Muscle of back (tissue), 11 donors: Measurements from ENCODE around the gene EIF6. TPM values are rescaled to one million over a fixed set of nuclear protein-coding genes. Genes with fewer than 3 reads are reported as not detected.
A peak's percentile ranks its signal among the peaks of the same experiment; 100 is the strongest.

Experiments
- DNase-seq, 3 donors: peaks; one replicate each; pipeline versions ENCODE4 v3.0.0 to v3.0.0-alpha.2; 2013
- polyA plus RNA-seq, 10 donors: library from polyadenylated mRNA; unstranded; fragments of 120-200 nt; gene quantifications; one replicate each; pipeline ENCODE4 v1.2.1, GENCODE V29; 2013; ENCODE audit not compliant: insufficient read length in 10 of 10

The EIF6 gene
- polyA plus RNA-seq, 10 donors: 50.4 to 100 (median 69.3) TPM

- no peak for DNase-seq
Observed at GRCh38 chr20:35281506-35282101, 3.0 kb downstream of the EIF6 start.

GRCh38 chr20:35280523-35280922, 4.0 kb downstream of the EIF6 start:
- no peak for DNase-seq

GRCh38 chr20:35279533-35280174, 4.9 kb downstream of the EIF6 start:
- no peak for DNase-seq

GRCh38 chr20:35279040-35279439, 5.5 kb downstream of the EIF6 start:
- no peak for DNase-seq

- DNase-seq: peak; percentile 86 to 95 (median 89)
Observed at GRCh38 chr20:35277531-35278395, 6.8 kb downstream of the EIF6 start, which contains the start of gene MMP24OS. MMP24OS (minus strand) TSS chr20:35278122; CDS start chr20:35277929, 193 bp downstream.

GRCh38 chr20:35277127-35277526, 7.4 kb downstream of the EIF6 start:
- no peak for DNase-seq

GRCh38 chr20:35276408-35276807, 8.2 kb downstream of the EIF6 start:
- DNase-seq: no peak

GRCh38 chr20:35275741-35276251, 8.8 kb downstream of the EIF6 start:
- no peak for DNase-seq

GRCh38 chr20:35274172-35275092, 10.1 kb downstream of the EIF6 start:
- no peak for DNase-seq

GRCh38 chr20:35273449-35274171, 11.0 kb downstream of the EIF6 start:
- DNase-seq: no peak

- no peak for DNase-seq
Observed at GRCh38 chr20:35271904-35272303, 12.7 kb downstream of the EIF6 start.

GRCh38 chr20:35271073-35271882, 13.3 kb downstream of the EIF6 start:
- no peak for DNase-seq

- DNase-seq: no peak
Observed at GRCh38 chr20:35270021-35270902, 14.3 kb downstream of the EIF6 start.

- DNase-seq: peak; percentile 26 to 69 (median 38)
Observed at GRCh38 chr20:35269055-35269781, 15.4 kb downstream of the EIF6 start.

GRCh38 chr20:35267092-35267491, 17.5 kb downstream of the EIF6 start:
- no peak for DNase-seq

GRCh38 chr20:35264755-35265154, 19.8 kb downstream of the EIF6 start:
- no peak for DNase-seq

- no peak for DNase-seq
Observed at GRCh38 chr20:35263532-35264341, 20.8 kb downstream of the EIF6 start.
